Ishikawa (cell line): Measurements from ENCODE around the gene CEP85.

Source experiments
- CEBPB ChIP-seq: IDR thresholded peaks from 2 replicates; pipeline ENCODE4 v1.6.1; 2012
- CREB1 ChIP-seq: IDR thresholded peaks from 2 replicates; pipeline ENCODE4 v1.6.1; 2012; ENCODE audit warnings: low read depth
- EGR1 ChIP-seq: IDR thresholded peaks from 2 replicates; pipeline ENCODE4 v1.6.1; 2012
- EP300 ChIP-seq: IDR thresholded peaks from 2 replicates; pipeline ENCODE4 v1.6.1; 2012; ENCODE audit warnings: borderline replicate concordance
- FOXM1 ChIP-seq: IDR thresholded peaks from 2 replicates; pipeline ENCODE4 v1.6.1; 2012; ENCODE audit warnings: low read depth, borderline replicate concordance
- NFIC ChIP-seq: IDR thresholded peaks from 2 replicates; pipeline ENCODE4 v1.6.1; 2012
- RAD21 ChIP-seq: IDR thresholded peaks from 2 replicates; pipeline ENCODE4 v1.6.1; 2012; ENCODE audit warnings: low read depth
- TAF1 ChIP-seq: IDR thresholded peaks from 2 replicates; pipeline ENCODE4 v1.6.1; 2012; ENCODE audit warnings: low read depth, mild to moderate bottlenecking
- TCF12 ChIP-seq: IDR thresholded peaks from 2 replicates; pipeline ENCODE4 v1.6.1; 2012; ENCODE audit warnings: low read depth
- TEAD4 ChIP-seq: IDR thresholded peaks from 2 replicates; pipeline ENCODE4 v1.6.1; 2012
- YY1 ChIP-seq: IDR thresholded peaks from 2 replicates; pipeline ENCODE4 v1.6.1; 2012; ENCODE audit warnings: low read depth
- ZBTB7A ChIP-seq: IDR thresholded peaks from 2 replicates; pipeline ENCODE4 v1.6.1; 2012; ENCODE audit warnings: low read depth
- TF ChIP-seq, protein P1 (sequence below): IDR thresholded peaks from 2 replicates; pipeline ENCODE4 v1.6.1; 2012
- TF ChIP-seq, protein P2 (sequence below): IDR thresholded peaks from 2 replicates; pipeline ENCODE4 v1.6.1; 2012; ENCODE audit warnings: low read depth, mild to moderate bottlenecking
- TF ChIP-seq, protein P3 (sequence below): IDR thresholded peaks from 2 replicates; pipeline ENCODE4 v1.6.1; 2012

CEP85 gene

DNA sequence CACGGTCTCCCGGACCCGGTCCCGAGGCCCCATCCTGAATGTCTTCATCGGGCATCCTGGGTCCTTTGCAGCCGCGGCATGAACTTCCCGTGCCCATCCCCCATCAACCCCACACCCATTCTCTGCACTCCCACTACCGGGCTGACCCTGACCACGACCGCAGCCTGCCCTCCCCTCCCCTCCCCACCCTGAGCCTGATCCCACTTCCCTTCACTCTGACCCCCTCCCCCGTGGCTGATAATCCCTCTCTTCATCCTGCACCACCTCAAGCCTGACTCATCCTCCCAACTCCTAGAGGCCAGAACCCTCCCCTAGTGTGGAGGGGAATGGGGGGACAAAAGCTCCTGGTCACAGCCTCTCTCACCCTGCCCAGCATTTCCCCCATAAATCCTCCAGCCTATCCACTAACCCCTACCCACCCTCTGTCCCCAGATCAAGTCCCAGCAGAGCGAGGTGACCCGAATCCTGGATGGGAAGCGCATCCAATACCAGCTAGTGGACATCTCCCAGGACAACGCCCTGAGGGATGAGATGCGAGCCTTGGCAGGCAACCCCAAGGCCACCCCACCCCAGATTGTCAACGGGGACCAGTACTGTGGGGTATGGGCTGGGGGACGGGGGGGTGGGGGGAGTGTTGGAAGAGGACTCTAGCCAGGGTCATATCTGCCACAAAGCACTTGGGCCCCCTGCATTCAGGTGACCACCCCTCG is 46.5 kb downstream of the CEP85 start:
- no peak for TF ChIP-seq EP300
- no peak for TF ChIP-seq ZBTB7A

DNA sequence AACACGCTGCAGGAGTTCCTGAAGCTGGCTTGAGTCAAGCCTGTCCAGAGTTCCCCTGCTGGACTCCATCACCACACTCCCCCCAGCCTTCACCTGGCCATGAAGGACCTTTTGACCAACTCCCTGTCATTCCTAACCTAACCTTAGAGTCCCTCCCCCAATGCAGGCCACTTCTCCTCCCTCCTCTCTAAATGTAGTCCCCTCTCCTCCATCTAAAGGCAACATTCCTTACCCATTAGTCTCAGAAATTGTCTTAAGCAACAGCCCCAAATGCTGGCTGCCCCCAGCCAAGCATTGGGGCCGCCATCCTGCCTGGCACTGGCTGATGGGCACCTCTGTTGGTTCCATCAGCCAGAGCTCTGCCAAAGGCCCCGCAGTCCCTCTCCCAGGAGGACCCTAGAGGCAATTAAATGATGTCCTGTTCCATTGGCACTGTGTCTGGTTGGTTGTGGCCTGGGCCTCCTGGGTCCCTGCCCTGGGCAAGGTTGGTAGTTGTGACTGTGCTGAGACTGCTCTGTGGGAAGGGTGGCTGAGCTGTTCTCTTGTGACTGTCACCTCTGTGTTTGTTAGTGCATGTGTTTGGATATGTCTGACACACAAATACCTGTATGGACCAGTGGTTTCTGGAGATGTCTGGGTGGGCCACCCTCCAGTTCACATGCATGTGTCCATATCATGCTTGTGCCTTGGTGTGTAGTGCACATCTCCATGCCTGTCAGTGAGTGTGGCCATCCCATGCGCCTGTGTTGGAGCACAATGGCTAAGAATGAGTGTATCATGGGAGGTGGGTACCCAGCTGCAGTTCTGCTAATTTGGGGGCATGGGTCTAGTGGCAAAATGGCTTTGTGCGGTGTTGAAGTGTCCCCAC is 47.3 kb downstream of the CEP85 start:
- no peak for TF ChIP-seq YY1
- no peak for TF ChIP-seq TAF1
- no peak for TF ChIP-seq CEBPB
- TF ChIP-seq, protein P1, sequence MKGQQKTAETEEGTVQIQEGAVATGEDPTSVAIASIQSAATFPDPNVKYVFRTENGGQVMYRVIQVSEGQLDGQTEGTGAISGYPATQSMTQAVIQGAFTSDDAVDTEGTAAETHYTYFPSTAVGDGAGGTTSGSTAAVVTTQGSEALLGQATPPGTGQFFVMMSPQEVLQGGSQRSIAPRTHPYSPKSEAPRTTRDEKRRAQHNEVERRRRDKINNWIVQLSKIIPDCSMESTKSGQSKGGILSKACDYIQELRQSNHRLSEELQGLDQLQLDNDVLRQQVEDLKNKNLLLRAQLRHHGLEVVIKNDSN, result no peak
- TF ChIP-seq TEAD4, result no peak
- no peak for TF ChIP-seq CREB1
- no peak for TF ChIP-seq FOXM1
- TF ChIP-seq, protein P2, sequence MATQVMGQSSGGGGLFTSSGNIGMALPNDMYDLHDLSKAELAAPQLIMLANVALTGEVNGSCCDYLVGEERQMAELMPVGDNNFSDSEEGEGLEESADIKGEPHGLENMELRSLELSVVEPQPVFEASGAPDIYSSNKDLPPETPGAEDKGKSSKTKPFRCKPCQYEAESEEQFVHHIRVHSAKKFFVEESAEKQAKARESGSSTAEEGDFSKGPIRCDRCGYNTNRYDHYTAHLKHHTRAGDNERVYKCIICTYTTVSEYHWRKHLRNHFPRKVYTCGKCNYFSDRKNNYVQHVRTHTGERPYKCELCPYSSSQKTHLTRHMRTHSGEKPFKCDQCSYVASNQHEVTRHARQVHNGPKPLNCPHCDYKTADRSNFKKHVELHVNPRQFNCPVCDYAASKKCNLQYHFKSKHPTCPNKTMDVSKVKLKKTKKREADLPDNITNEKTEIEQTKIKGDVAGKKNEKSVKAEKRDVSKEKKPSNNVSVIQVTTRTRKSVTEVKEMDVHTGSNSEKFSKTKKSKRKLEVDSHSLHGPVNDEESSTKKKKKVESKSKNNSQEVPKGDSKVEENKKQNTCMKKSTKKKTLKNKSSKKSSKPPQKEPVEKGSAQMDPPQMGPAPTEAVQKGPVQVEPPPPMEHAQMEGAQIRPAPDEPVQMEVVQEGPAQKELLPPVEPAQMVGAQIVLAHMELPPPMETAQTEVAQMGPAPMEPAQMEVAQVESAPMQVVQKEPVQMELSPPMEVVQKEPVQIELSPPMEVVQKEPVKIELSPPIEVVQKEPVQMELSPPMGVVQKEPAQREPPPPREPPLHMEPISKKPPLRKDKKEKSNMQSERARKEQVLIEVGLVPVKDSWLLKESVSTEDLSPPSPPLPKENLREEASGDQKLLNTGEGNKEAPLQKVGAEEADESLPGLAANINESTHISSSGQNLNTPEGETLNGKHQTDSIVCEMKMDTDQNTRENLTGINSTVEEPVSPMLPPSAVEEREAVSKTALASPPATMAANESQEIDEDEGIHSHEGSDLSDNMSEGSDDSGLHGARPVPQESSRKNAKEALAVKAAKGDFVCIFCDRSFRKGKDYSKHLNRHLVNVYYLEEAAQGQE, result no peak
- TF ChIP-seq, protein P3, sequence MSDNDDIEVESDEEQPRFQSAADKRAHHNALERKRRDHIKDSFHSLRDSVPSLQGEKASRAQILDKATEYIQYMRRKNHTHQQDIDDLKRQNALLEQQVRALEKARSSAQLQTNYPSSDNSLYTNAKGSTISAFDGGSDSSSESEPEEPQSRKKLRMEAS, result no peak
- no peak for TF ChIP-seq ZBTB7A
- no peak for TF ChIP-seq RAD21
- TF ChIP-seq TCF12, result no peak
- no peak for TF ChIP-seq NFIC
- TF ChIP-seq EGR1, result no peak

DNA sequence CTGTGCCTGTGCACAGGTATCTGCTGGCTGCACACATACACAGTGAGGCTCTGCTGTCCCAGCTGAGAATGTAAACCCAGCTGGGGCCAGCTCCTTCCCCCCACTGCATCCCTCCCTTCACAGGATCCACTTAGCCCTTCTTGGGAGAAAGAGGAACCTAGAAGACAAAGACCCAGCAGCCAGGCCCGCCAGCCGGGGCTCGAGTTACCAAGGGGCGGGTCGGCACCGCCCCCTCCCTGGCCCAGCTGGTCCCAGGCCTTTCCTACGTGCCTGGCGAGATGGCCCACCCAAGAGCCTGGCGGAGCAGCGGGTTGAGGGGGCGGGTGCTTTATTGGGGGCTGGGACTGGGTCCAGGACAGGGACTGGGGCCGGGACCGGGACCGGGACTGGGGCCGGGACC is 48.0 kb downstream of the CEP85 start:
- TF ChIP-seq TEAD4 (no peak), CEBPB (no peak), TAF1 (no peak), YY1 (no peak)

DNA sequence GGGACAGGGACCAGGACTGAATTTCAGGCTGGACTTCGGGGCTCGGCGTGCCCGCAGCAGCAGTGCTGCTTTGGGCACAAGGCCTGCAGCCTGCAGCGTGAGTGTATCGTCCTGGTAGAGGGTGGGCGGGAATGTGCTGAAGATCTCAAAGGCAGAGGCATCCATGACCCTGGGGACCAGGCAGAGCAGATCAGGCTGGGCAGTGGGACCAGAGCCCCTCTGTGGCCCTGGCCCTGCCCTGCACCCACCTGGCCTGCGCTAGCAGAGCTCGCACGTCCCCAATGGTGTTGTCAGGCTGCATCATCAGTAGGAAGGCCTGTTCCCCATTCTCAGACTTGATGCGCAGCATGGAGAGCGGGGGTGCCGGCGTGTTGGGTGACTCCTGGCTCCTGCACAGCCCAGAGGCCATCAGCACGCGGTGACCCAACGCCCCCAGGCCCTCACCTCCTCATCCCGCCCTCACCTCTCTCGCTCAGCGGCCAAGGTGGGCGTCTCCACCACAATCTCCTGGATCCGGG is 48.5 kb downstream of the CEP85 start:
- no peak for TF ChIP-seq FOXM1
- TF ChIP-seq ZBTB7A, result no peak
- TF ChIP-seq TAF1, result no peak
- no peak for TF ChIP-seq CEBPB
- no peak for TF ChIP-seq CREB1
- TF ChIP-seq EGR1, result no peak
- TF ChIP-seq, protein P3, result no peak
- no peak for TF ChIP-seq EP300
- TF ChIP-seq, protein P1, result no peak
- no peak for TF ChIP-seq NFIC
- TF ChIP-seq RAD21, result no peak
- TF ChIP-seq TEAD4, result no peak
- no peak for TF ChIP-seq YY1
- no peak for TF ChIP-seq TCF12
- TF ChIP-seq, protein P2, result no peak

DNA sequence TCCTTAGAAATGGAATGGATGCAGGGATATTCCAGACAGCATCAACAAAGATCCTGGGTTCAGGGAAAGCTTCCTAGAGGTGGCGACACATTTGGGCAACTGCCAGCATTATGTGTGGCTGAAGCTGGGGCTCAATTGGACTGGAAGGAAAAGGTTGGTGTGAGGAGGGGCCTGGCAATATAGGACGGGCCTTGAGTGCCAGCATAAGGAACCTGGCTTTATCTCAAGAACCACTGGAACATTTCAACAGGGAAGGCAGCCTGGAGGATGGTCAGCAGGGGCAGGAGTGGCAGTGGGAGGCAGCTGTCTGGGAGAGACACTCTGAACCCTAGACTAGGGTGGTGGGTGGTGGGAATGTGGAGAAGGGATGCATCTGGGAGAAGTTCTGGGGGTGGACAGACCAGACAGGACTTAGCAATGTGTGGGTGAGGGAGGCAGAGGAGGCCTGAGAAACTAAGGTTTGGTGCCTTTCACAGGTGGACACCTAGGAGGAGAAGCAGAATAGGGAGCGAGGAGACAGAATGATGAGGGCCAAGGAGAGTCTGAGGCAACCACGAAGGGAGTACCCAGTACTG is 49.4 kb downstream of the CEP85 start:
- no peak for TF ChIP-seq ZBTB7A
- TF ChIP-seq YY1, result no peak
- TF ChIP-seq CREB1, result no peak
